Measurements from ENCODE around the gene WWC1.
"Not testable (repeated sequence)": the region's sequence is repeated elsewhere in the genome, so short reads cannot be mapped to it uniquely, and the experiment has no call there.

The WWC1 gene

GRCh38 chr5:168286863-168287262, 4.6 kb upstream of the WWC1 start:
- not testable (repeated sequence) for DNase-seq

DNA sequence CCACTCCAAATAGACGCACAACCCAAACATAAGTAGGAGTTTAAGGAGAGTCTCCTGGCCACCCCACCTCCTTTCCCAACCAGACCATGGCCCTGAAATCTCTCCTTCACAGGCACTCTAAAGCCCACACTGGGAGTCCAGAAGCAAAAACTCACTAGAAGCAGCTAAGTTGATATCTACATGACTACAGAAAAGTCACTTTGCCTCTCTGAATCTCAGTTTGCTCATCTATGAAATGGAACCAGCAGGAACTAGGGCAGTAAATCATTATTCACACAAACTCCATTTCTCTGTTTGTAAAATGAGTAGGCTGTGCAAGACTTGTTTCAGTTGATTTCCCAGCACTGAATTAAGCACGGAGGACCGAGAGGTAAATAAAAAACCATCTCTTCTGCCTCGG, 4.1 kb upstream of the WWC1 start:
- no peak for DNase-seq

DNA sequence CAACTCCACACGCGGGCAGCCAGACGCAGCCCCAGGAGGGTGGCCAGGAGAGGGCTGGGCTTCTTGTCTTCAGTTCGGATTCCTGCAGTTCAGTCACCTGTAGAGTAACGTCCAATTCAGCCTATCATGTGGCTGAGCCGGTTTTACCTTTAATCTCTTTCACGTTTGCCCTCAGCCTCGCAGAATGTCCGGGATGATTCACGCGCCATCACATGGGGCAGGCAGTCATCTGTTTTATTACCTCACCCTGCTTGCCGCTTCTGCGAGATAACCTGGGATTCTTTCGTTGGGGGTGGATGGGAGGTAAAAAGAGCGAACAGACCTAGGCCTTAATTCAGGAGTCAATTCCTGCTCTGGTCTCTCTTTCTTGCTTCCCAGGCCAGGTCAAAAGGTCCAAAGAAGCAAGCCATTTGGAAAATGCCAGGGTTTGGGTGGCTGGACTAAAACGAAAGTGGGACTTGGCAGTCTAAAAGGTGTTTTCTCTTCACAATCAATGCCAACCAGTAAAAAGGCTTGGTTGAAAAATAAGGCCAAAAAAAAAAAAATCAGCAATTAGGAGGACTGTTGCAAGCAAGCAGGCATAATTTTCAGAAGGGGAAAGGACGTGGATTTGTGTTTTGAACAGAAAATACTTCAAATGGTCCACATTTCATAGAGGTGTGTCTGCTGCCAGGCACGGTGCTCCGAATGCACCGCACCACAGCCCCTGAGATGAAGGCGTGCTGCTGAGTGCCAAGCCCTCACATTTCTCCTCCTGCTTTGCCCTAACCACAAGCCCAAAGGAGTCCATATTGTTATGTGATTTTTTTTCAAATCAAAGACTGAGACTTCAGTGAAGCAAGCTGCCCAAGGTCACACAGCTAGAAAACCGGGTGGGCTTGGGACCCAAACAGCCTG, 2.8 kb upstream of the WWC1 start:
- DNase-seq = no peak

- no peak for DNase-seq
These were observed 523 bp upstream of the WWC1 start for GRCh38 chr5:168290902-168291341.

DNA sequence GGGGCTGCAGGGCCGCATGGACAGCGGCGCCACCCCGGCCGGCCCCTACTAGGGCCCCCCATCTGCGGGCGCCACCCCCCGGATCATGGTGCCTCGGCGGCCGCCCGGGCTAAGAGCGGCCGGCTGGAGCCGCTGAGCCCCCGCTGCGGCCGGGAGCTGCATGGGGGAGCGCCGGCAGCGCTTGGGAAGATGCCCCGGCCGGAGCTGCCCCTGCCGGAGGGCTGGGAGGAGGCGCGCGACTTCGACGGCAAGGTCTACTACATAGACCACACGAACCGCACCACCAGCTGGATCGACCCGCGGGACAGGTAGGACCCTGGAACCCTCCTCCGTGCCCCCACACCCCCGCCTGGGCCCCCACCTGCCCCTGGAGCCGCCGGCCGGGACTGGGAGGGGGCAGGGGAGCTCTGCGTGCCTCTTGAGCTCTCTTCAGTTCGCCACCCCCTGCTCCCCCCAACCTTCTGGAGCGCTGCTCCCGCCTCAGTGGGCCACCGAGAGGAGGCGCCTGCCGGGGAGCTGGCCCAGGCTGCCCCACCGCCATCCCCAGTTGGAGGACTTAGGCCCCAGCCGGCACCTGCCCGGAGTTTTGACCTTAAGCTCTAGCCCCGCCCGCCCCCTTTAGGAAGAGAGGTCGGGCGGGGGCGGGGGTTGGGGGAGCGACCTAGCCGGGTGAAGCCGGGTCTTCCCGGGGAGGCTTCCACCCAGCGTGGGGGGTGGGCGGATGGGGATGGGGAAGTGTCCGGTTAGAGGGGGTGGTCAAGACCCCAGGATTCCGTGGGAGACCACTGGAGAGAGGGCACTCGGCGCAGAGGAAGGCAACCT, 730 bp downstream of the WWC1 start:
- no peak for DNase-seq

GRCh38 chr5:168292786-168293696, 1.6 kb downstream of the WWC1 start:
- DNase-seq = no peak

- DNase-seq = no peak
These were observed 4.2 kb downstream of the WWC1 start for GRCh38 chr5:168295574-168296201.

GRCh38 chr5:168296682-168297081, 5.2 kb downstream of the WWC1 start:
- no peak for DNase-seq

DNA sequence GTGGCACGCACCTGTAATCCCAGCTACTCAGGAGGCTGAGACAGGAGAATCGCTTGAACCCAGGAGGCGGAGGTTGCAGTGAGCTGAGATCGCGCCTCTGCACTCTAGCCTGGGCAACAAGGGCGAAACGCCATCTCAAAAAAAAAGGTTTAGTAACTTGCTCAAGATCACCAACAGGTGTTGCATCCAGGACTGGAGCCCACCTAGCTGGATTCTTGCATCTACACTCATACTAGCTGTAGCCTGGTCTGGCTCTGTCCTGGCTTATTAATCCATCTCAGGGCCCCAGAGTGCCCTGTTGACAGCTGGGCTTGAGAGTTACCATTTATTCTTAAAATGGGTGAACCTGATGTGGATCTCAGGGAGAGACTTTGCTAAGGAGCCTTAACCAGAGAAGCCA, 7.5 kb downstream of the WWC1 start:
- DNase-seq = no peak

DNA sequence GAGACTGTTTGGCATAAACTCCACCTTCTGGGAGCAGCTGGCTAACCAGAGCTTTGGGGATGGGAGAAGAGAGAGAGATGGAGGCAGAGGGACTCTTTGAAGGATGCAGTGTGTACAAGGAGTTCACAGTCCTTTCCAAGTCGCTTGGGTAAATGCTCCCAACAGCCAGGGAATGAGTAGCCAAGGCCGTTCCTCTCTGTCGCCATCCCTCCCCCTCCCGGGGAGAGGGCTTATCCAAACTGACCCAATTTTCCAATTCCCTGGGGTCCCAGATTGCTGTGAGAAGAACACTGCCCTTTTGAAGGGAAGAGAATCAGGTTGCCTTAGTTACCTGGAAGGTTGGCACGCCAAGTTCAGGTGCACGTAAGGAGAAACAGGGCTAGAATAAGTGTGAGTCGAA, 7.9 kb downstream of the WWC1 start:
- DNase-seq = no peak

GRCh38 chr5:168300326-168301182, 9.1 kb downstream of the WWC1 start:
- no peak for DNase-seq

DNA sequence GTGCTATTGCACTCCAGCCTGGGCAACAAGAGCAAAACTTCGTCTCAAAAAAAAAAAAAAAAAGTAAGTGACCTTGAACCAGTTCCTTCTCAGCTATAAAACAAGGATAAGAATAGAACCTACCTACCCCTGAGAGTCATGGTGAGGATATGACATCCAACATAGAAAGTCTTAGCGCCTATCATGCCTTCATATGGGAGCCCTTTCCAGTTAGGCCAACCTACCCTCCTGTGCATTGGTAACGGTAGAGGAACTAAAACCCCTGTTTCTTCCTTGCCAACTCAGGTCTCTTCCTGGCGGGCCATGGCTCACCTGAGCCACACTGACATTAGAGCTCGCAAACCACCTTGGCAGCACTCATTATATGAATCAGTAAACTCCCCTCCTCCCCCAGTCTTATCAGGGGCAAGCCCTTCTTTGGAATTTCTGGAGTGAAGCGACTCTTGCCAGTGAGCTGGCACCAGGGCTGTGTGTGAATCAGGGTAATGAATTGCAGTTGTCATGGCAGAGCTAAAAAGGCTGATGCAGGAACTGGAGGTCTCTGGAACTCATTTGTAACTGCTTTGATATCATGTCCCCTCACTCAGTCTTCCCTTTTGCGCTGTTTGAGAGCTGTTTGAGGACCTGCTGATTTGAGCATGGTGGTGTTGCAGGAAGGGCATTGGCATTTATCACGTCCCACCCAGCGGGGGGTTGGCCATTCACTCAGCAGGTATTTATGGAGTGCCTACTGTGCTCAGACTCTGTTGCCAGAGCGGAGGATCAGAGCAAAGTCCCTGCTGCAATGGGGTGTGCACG, 10.3 kb downstream of the WWC1 start:
- DNase-seq = no peak

DNA sequence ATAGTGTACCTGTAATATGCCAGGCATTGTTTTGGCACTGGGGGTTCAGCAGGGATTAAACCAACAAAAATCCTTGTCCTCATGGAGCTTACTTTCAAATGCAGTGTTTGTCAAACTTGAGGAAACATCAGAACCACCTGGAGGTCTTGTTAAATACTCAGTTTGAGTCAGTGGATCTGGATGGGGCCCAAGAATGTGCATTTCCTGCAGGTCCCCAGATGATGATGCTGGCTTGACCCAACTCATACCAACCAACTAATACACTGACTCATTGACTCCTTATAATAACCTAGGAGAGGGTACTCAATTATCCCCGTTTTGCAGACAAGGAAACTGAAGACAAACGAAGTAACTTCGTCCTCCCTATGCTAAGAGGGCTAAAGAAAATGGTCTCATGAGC, 11.3 kb downstream of the WWC1 start:
- DNase-seq = no peak

DNA sequence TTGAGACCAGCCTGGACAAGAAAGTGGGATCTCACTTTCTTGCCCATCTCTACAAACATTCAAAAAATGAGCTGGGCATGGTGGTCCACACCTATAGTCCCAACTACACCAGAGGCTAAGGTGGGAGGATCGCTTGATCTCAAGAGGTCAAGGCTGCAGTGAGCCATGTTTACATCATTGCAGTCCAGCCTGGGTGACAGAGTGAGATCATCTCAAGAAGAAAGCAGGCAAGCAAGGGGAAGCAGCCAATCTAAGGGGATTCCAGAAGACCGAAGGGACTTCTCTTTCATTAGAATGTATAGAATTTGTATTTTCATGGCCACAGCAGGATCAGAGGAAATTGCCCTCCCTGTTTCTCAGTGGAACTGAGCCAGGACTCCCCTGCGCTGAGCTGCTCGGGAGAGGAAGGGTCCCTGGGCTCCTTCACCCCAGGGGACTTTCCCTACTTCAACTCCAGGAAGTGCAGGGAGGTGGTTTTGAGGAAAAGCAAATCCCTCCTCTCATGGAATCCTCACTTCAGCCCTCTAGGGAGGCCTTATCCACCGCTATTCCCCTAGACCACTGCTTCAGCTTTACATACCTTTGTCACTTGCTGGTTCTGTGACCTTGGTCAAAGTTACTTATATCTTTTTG, 12.1 kb downstream of the WWC1 start:
- DNase-seq = no peak

DNA sequence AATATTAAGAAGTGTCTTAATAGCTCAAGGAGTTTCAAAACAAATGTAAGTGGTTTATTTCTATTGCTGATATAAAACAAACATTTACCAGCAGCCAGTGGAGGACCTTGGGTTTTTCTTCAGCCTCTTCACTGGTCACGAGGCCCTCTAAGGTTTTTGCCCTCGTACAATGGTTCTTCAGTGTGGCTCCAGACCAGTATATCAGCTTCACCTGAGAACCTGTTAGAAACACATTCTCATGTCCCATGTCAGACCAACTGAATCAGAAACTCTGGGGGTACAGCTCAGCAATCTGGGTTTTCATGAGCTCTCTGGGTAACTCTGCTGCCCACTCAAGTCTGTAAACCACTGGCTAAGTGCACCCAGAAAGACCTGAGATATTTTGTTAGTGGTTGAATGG, 12.9 kb downstream of the WWC1 start:
- no peak for DNase-seq

GRCh38 chr5:168305281-168305680, 13.8 kb downstream of the WWC1 start:
- no peak for DNase-seq

- no peak for DNase-seq
These were observed 15.6 kb downstream of the WWC1 start for GRCh38 chr5:168307022-168307421.

DNA sequence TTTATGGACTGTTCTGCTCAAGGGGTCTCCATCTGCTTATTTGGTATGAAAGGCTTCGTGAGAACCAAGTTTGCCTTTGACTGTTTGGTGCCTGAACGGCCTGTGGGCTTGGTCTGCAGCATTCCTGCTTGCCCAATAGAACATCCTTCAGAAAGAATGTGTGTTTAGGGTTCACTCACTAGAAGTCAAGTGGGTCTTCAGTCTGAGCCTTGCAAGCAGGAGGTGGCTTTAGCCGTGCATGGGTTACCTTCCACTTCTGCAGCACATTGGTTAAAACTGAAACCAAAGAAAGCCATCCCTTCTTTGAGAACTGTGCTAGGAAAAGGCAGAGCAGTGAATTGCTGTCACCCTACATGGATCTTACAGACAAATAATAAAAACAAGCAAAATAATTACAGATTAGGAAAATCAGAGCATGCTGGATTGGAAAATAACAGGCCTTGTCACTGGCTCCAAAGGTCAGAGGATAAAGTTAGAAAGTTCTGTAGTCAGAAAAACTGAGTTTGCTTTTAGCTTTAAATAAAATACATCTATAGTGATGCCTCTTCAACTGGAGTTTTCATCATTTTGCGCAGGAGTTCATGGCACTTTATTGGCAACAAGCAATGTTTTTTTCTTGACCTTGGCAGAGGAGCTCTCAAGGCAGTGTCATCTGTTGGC, 16.6 kb downstream of the WWC1 start:
- DNase-seq = no peak

DNA sequence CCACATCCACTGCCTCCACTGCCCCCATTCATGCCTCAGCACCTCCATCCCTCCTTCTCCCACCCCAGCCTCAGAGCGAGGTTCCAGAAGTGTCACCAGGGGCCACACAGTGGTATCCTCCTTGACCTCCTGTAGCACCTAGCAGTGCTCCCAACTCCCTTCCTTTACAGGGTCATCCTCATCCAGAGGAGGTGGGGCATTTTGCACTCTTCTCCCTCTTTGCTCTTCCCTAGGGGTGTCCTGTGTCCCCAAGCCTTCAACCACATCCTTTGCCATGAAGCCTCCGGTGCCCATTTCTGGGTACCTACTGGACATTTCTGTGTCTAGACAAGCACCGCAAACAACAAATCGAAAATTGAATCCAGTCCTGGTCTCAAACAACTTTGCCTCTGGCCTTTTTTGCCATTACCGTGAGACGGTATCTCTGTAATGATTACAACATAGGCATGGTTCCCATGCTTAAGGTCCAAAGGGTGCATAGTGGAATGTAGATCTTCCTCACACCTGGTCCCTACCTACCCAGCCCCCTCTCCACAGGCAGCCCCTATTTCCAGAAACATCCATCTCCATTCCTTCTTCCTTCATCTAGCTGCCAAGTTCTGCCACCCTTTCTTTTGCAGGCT, 17.6 kb downstream of the WWC1 start:
- DNase-seq = no peak
